Measurements from ENCODE around the gene GREB1L.

The GREB1L gene

DNA sequence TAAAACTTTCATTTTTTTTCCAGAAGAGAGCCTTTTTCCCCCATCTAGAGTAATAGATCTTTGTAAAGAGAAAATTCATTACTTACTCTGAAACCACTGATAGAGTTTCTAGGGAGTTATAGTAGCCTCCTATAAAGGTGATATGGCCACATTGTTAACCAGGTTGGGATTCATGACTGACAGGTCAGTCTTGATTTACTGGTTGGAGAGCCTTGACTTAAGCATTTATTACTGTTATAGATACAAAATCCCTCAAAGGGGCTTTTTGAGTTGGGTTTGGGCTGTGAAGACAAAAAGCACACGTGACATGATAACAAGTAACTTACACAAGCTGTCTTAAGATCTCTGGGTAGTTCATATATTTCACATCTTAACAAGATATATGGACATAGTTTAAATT is 141.0 kb downstream of the GREB1L start:
- no peak for DNase-seq

DNA sequence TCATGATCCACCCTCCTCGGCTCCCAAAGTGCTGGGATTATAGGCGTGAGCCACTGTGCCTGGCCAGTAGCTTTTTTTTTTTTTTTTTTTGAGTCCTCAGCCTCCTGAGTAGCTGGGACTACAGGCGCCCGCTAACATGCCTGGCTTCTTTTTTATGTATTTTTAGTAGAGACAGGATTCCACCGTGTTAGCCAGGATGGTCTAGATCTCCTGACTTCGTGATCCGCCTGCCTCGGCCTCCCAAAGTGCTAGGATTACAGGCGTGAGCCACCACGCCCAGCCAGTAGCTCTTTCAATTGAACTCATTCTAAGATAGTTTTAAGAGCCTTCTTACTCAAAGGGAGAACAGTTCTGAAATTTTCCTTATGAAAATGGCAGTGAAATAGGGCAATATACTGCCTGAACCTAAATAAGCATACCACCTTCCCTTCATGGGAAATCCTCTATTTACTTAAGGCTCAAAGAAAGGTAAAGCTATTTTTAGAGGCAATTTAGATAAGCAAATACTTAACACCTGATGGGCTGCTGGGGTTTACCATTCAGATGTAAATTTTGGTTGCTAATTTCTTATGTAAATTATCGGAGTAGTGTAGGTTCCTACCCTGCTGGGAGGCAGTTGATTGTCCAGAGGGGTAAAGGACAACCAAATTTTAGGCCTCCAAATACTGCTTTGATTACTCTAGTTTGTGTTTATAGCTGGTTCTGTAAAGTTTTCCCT is 144.7 kb downstream of the GREB1L start:
- DNase-seq: peak; percentile 40

GRCh38 chr18:21387886-21388285 is 145.9 kb downstream of the GREB1L start:
- no peak for DNase-seq

DNA sequence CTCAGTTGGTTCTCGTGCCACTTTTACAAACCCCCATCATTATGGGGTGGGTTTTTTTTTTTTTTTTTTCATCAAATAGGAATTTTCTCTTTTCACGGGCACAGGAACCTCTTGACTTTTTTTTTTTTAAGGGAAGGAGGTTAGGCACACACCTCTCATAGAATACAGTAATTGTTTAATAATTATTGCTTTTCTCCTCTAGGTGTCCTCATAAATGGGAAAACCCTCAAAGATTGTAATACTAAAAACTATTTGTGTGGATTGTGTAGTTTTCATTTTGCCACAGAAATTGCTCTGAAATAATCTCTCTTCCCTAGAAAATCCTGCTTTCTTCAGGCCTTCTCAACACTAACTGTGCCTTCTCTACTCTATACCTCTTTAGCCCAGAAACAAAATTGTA is 147.3 kb downstream of the GREB1L start:
- DNase-seq: no peak

GRCh38 chr18:21389903-21390302 is 147.9 kb downstream of the GREB1L start:
- DNase-seq: no peak

- no peak for DNase-seq
Observed at GRCh38 chr18:21391074-21391673, 149.1 kb downstream of the GREB1L start.

GRCh38 chr18:21393986-21394385 is 152.0 kb downstream of the GREB1L start:
- DNase-seq: no peak

- no peak for DNase-seq
Observed at GRCh38 chr18:21398121-21398520, 156.1 kb downstream of the GREB1L start.

GRCh38 chr18:21402272-21402671 is 160.2 kb downstream of the GREB1L start:
- no peak for DNase-seq

DNA sequence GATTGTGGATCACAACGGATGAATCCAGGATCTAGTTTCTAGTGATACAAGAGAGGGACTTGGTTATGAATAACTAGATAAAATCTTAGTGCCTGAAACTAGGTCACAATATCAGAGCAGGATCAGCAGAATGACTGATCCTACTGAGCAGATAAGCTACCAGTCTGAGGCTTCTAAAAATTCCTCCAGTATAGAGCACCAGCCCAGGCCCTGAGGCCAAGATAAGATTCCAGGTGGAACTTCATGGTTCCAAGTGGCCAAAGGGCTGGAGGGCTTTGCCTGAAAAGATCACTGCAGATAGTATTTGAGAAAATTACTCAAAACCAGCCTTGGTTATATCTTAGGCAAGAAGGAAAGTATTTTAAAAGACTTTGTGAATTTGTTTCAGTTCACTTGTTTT is 162.4 kb downstream of the GREB1L start:
- no peak for DNase-seq

DNA sequence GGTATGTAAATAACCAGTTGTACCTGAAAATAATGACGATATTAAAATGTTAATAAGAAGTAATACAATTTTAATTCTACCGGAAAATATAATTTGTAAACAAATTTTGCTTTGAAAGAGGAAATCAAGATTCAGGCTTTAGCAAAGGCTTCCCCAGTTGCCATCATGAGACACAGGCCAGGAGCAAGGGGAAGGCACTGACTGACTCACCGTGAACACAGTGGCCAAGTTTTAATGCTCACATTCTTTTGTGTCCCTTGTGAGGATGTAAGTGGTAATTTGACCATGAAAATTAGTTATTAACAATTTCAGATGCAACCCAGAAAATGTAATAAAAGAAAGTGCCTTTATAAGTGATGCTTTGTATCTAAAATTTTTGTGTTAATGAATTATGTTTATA is 164.1 kb downstream of the GREB1L start:
- DNase-seq: no peak

DNA sequence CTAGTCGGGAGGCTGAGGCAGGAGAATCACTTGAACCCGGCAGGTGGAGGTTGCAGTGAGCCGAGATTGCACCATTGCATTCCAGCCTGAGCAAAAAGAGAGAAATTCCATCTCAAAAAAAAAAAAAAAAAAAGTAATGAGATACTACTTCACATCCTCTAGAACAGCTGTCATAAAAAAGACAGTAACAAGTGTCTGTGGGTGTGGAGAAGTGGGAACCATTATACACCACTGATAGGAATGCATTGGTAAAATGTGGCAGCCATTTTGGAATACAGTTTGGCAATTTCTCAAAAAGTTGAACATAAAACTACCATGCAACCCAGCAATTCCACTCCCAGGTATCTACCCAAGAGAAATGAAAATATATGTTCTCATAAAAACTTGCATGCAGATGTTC is 166.6 kb downstream of the GREB1L start:
- DNase-seq: no peak

DNA sequence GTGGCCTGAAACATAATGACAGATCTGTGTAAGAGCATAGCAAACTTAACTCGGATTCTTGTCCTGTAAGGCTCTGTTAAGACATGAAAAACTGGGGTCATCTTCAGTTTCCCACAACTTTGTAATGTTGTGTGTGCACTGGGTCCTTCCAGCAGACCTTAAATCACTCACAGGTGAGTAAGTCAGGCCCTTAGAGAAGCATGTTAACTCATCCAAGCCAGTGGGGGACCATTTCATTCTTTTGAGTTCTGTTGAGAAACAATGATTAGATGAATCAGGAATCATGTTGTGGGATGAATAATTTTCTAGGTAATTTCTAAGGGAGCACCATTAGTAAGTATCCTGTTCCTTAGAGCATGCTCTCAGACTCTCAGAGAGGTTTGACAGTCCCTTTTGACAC is 191.4 kb downstream of the GREB1L start:
- no peak for DNase-seq

- no peak for DNase-seq
Observed at GRCh38 chr18:21439431-21439846, 197.4 kb downstream of the GREB1L start.

DNA sequence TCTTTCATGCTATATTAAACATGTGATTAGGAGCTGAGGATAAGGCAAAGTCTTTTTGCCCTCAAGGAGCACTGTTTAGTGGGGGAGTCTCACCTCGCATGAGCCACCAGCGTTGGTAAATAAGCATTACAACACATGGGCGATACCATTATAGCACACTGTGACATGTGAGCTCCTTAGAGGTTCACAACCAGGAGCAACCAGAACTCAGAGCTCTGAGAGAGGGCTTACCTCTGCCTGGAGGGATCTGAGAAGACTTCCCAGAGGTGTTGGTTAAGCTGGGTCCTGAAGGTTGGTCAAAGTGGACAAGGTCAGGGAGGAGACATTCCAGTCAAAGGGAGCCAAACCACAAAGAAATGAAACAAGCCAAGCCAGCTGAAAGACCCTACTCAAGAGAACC is 199.6 kb downstream of the GREB1L start:
- no peak for DNase-seq

DNA sequence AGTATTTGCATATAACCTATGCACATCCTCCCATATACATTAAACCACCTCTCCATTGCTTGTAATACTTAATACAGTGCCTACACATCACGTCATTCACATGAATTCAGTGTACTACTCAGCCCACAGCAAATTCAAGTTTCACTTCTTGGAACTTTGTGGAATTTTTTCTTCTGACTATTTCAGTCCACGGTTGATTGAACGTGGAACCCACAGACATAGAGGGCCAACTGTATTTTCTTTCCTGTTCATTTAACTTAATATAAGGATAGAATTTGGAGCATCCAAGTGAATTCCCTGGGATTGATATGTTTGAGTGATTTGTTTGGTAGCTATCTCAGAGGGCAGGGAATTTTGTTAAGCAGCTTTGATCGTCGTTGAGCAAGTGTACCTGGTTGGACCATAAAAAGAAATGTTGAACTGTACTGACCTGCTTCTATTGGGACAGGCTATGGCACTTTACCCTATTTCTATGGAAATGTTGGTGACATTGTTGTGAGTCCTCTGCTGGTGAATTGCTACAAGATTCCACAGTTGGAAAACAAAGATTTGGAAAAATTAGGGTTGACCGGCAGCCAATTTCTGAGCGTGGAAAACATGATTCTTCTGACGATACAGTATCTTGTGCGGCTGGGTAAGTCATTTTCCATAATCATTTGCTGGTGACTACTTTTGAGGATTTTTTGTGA is 201.9 kb downstream of the GREB1L start:
- no peak for DNase-seq

DNA sequence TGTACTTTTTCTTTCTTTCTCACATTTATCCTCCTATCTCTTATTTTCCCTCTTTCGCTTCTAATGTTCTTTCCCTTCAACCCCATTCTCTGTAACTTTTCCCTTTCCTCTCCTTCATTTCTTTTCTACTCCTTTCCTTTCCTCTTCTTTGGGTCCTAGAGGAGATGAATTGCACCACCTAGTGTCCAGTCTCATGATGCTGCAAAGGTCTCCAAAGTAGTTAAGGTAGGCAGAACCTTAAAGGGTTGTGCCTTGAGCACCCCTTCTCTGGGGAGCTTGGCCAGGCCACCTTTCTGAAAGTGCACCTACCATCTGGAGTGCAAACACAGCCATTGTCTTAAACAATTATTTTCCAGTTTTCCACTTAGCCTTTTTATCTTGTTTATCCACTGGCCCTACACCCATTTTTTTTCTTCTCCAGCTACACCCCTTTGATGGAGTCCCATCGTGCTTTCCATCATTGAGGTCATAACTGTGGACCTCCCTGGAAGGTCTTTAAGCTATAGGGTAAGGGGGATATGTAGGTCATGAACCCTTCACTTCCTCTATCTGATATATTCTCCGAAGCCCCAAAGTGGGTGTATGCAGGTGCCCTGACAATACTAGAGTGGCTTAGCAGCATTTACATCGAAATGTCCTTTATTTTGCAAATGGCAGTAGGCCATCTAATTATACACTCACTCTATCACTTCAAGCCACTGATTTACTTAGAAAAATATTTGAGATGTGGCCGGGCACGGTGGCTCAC is 202.6 kb downstream of the GREB1L start:
- DNase-seq: peak; percentile 9

GRCh38 chr18:21448299-21448698 is 206.3 kb downstream of the GREB1L start:
- no peak for DNase-seq

GRCh38 chr18:21449367-21450290 is 207.6 kb downstream of the GREB1L start:
- no peak for DNase-seq

- DNase-seq: no peak
Observed at GRCh38 chr18:21450503-21450902, 208.5 kb downstream of the GREB1L start.

- DNase-seq: no peak
Observed at GRCh38 chr18:21450913-21451312, 208.9 kb downstream of the GREB1L start.

GRCh38 chr18:21451851-21452250 is 209.8 kb downstream of the GREB1L start:
- DNase-seq: no peak
